Glomerular endothelial cell (primary cell): Measurements from ENCODE around the gene ADCY7. TPM values are rescaled to one million over a fixed set of nuclear protein-coding genes. Genes with fewer than 3 reads are reported as not detected.

ENCODE experiments used
- DNase-seq: peaks from one replicate; pipeline ENCODE4 v3.0.0-alpha.2; 2011; ENCODE audit warnings: low read depth, low spot score; ENCODE audit errors: extremely low read depth
- total RNA-seq: library from RNA; depleted of rRNA; stranded (reverse); fragments of >200 nt; gene quantifications from 2 replicates; pipeline ENCODE4 v1.2.3, GENCODE V29; 2015

ADCY7 gene
- total RNA-seq, 1 donor from 2014 or later, result 15.2 TPM

- no peak for DNase-seq
Observed at GRCh38 chr16:50309527-50310307, 43.4 kb downstream of the ADCY7 start.

- DNase-seq, result no peak
Observed at GRCh38 chr16:50310308-50311133, 44.2 kb downstream of the ADCY7 start.

GRCh38 chr16:50311134-50311528 lies 44.8 kb downstream of the ADCY7 start:
- DNase-seq, result no peak

GRCh38 chr16:50311891-50312501 lies 45.6 kb downstream of the ADCY7 start:
- DNase-seq, result no peak

- no peak for DNase-seq
Observed at GRCh38 chr16:50313596-50314478, 47.5 kb downstream of the ADCY7 start.

- no peak for DNase-seq
Observed at GRCh38 chr16:50314665-50315064, 48.3 kb downstream of the ADCY7 start.

GRCh38 chr16:50315346-50315997 lies 49.1 kb downstream of the ADCY7 start:
- DNase-seq, result no peak

GRCh38 chr16:50316102-50316847 lies 49.9 kb downstream of the ADCY7 start:
- no peak for DNase-seq

- no peak for DNase-seq
Observed at GRCh38 chr16:50316848-50317630, 50.7 kb downstream of the ADCY7 start.

GRCh38 chr16:50318796-50319578 lies 52.6 kb downstream of the ADCY7 start:
- DNase-seq, result no peak

GRCh38 chr16:50320310-50320709 lies 54.0 kb downstream of the ADCY7 start:
- DNase-seq, result no peak

- no peak for DNase-seq
Observed at GRCh38 chr16:50322333-50322732, 56.0 kb downstream of the ADCY7 start.

- no peak for DNase-seq
Observed at GRCh38 chr16:50323335-50324011, 57.1 kb downstream of the ADCY7 start.

GRCh38 chr16:50324345-50324744 lies 58.0 kb downstream of the ADCY7 start:
- no peak for DNase-seq

GRCh38 chr16:50326264-50326663 lies 59.9 kb downstream of the ADCY7 start:
- no peak for DNase-seq

- no peak for DNase-seq
Observed at GRCh38 chr16:50326835-50327465, 60.6 kb downstream of the ADCY7 start.
